Sigmoid colon (tissue), 4 donors: ENCODE results near the gene F11R.

Experiments
- POLR2A ChIP-seq, 2 donors: fragments of 450-650 bp; IDR thresholded peaks; one replicate each; pipeline ENCODE4 v1.6.1; 2016; ENCODE audit warnings: antibody characterized with exemption in 2 of 2, mild to moderate bottlenecking in 2 of 2, moderate library complexity in 2 of 2
- POLR2AphosphoS5 ChIP-seq, 4 donors: sonication (generic); formaldehyde crosslinking; IDR thresholded peaks; one replicate each; pipeline ENCODE4 v1.6.1; 2017; ENCODE audit warnings: antibody characterized with exemption in 4 of 4
- TF ChIP-seq, protein P1 (sequence below), 4 experiments: fragments of 450-650 bp in 3 of 4; fragments of 200-600 bp in 1 of 4; IDR thresholded peaks; one replicate each; pipeline ENCODE4 v1.5.1; 2016 to 2019; ENCODE audit warnings: antibody characterized with exemption in 4 of 4, mild to moderate bottlenecking in 3 of 4, moderate library complexity in 2 of 4

- TF ChIP-seq, protein P1, sequence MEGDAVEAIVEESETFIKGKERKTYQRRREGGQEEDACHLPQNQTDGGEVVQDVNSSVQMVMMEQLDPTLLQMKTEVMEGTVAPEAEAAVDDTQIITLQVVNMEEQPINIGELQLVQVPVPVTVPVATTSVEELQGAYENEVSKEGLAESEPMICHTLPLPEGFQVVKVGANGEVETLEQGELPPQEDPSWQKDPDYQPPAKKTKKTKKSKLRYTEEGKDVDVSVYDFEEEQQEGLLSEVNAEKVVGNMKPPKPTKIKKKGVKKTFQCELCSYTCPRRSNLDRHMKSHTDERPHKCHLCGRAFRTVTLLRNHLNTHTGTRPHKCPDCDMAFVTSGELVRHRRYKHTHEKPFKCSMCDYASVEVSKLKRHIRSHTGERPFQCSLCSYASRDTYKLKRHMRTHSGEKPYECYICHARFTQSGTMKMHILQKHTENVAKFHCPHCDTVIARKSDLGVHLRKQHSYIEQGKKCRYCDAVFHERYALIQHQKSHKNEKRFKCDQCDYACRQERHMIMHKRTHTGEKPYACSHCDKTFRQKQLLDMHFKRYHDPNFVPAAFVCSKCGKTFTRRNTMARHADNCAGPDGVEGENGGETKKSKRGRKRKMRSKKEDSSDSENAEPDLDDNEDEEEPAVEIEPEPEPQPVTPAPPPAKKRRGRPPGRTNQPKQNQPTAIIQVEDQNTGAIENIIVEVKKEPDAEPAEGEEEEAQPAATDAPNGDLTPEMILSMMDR (IDR thresholded peaks at IDR 0.05), result no peak
- TF ChIP-seq POLR2AphosphoS5 (IDR thresholded peaks at IDR 0.05), result no peak
- TF ChIP-seq POLR2A (IDR thresholded peaks at IDR 0.05), result no peak
Measured at GRCh38 chr1:160979286-160979685, 41.7 kb downstream of the F11R start.
